GM18909 (cell line): ENCODE data around the gene ARHGAP42.

Source experiments
- ATAC-seq: cut with Tn5 transposase; IDR thresholded peaks from one replicate; pipeline ENCODE4 v1.9.1; 2021; ENCODE audit warnings: mild to moderate bottlenecking; ENCODE audit not compliant: unreplicated experiment, poor library complexity

ARHGAP42 gene

GRCh38 chr11:100857236-100858005 lies 170.3 kb downstream of the ARHGAP42 start:
- ATAC-seq = no peak

- no peak for ATAC-seq
Measured at GRCh38 chr11:100860318-100861155, 173.4 kb downstream of the ARHGAP42 start.

- ATAC-seq = no peak
Measured at GRCh38 chr11:100861212-100861611, 174.1 kb downstream of the ARHGAP42 start.

- peak; percentile 92 for ATAC-seq
Measured at GRCh38 chr11:100863080-100863581, 176.0 kb downstream of the ARHGAP42 start.

GRCh38 chr11:100865443-100866065 lies 178.5 kb downstream of the ARHGAP42 start:
- ATAC-seq = no peak

GRCh38 chr11:100866453-100866852 lies 179.4 kb downstream of the ARHGAP42 start:
- peak; percentile 43 for ATAC-seq

GRCh38 chr11:100867606-100868005 lies 180.5 kb downstream of the ARHGAP42 start:
- no peak for ATAC-seq

GRCh38 chr11:100869328-100869727 lies 182.2 kb downstream of the ARHGAP42 start:
- no peak for ATAC-seq

- no peak for ATAC-seq
Measured at GRCh38 chr11:100870138-100870537, 183.1 kb downstream of the ARHGAP42 start.

GRCh38 chr11:100872951-100873740 lies 186.1 kb downstream of the ARHGAP42 start:
- no peak for ATAC-seq

- ATAC-seq = no peak
Measured at GRCh38 chr11:100874203-100874602, 187.1 kb downstream of the ARHGAP42 start.

- no peak for ATAC-seq
Measured at GRCh38 chr11:100875521-100875869, 188.4 kb downstream of the ARHGAP42 start.

- ATAC-seq = peak; percentile 88
Measured at GRCh38 chr11:100876815-100877520, 189.9 kb downstream of the ARHGAP42 start.

- no peak for ATAC-seq
Measured at GRCh38 chr11:100878474-100878873, 191.4 kb downstream of the ARHGAP42 start.

- ATAC-seq = no peak
Measured at GRCh38 chr11:100882957-100883356, 195.9 kb downstream of the ARHGAP42 start.

GRCh38 chr11:100883830-100884229 lies 196.7 kb downstream of the ARHGAP42 start:
- no peak for ATAC-seq

GRCh38 chr11:100887659-100888058 lies 200.6 kb downstream of the ARHGAP42 start:
- no peak for ATAC-seq

- no peak for ATAC-seq
Measured at GRCh38 chr11:100888836-100889235, 201.7 kb downstream of the ARHGAP42 start.

- no peak for ATAC-seq
Measured at GRCh38 chr11:100889758-100890157, 202.7 kb downstream of the ARHGAP42 start.
